HepG2 (cell line): ENCODE data around the gene TMEM223. TPM values are rescaled to one million over a fixed set of nuclear protein-coding genes. Genes with fewer than 3 reads are reported as not detected.

Experiments
- GTF2F1 ChIP-seq: fragments of 150-350 bp; IDR thresholded peaks from 2 replicates; pipeline ENCODE4 v1.6.1; 2014; ENCODE audit warnings: low read length
- HNRNPK ChIP-seq: fragments of 200-400 bp; formaldehyde crosslinking; IDR thresholded peaks from 2 replicates; pipeline ENCODE4 v1.6.1; 2018; ENCODE audit warnings: low read length, low read depth, moderate library complexity, mild to moderate bottlenecking; ENCODE audit not compliant: poor library complexity, severe bottlenecking
- KDM5A ChIP-seq: fragments of 200-600 bp; sonication (generic); IDR thresholded peaks from 2 replicates; pipeline ENCODE4 v1.7.0; 2018; ENCODE audit warnings: antibody characterized with exemption, mild to moderate bottlenecking, low read length, borderline replicate concordance
- KDM5B ChIP-seq: sonication (generic); formaldehyde crosslinking; IDR thresholded peaks from 2 replicates; pipeline ENCODE4 v1.4.0; 2020; ENCODE audit warnings: missing genetic modification reagents, mild to moderate bottlenecking, borderline replicate concordance
- MLLT10 ChIP-seq: sonication (generic); formaldehyde crosslinking; IDR thresholded peaks from 2 replicates; pipeline ENCODE4 v1.4.0; 2020; ENCODE audit warnings: missing genetic modification reagents
- MZF1 ChIP-seq: sonication (generic); formaldehyde crosslinking; IDR thresholded peaks from 2 replicates; pipeline ENCODE4 v1.8.1; 2023; ENCODE audit warnings: mild to moderate bottlenecking, missing genetic modification reagents, borderline replicate concordance
- NR2F1 ChIP-seq, 2 experiments: fragments of 450-650 bp in 1 of 2; formaldehyde crosslinking in 1 of 2; IDR thresholded peaks; 2 replicates each; pipeline versions ENCODE4 v1.5.0 to v1.6.1; 2016 to 2020; ENCODE audit warnings: mild to moderate bottlenecking in 1 of 2, missing compliant biosample characterization in 1 of 2, missing genetic modification reagents in 1 of 2, moderate library complexity in 1 of 2
- POLR2A ChIP-seq, 2 experiments: IDR thresholded peaks; 2 replicates each; pipeline ENCODE4 v1.6.1; 2011; ENCODE audit warnings: low read depth in 2 of 2, low read length in 2 of 2, mild to moderate bottlenecking in 1 of 2, moderate library complexity in 1 of 2; ENCODE audit not compliant: insufficient read depth in 1 of 2
- RARA ChIP-seq: IDR thresholded peaks from 2 replicates; pipeline ENCODE4 v1.6.1; 2016; ENCODE audit warnings: missing genetic modification reagents, missing compliant biosample characterization
- SPEN ChIP-seq: sonication (generic); formaldehyde crosslinking; IDR thresholded peaks from 2 replicates; pipeline ENCODE4 v1.5.1; 2020; ENCODE audit warnings: low read depth, mild to moderate bottlenecking, missing genetic modification reagents
- TEAD2 ChIP-seq: sonication (generic); formaldehyde crosslinking; IDR thresholded peaks from 2 replicates; pipeline ENCODE4 v1.9.0; 2021; ENCODE audit warnings: missing genetic modification reagents
- XRCC5 ChIP-seq: fragments of 200-400 bp; formaldehyde crosslinking; optimal IDR thresholded peaks from 2 replicates; pipeline ENCODE3; 2017; ENCODE audit warnings: mild to moderate bottlenecking, low read length
- YY1 ChIP-seq: IDR thresholded peaks from 2 replicates; pipeline ENCODE4 v1.6.1; 2011; ENCODE audit warnings: low read length, low read depth, moderate library complexity, mild to moderate bottlenecking; ENCODE audit not compliant: insufficient read depth, insufficient replicate concordance
- ZFX ChIP-seq: sonication (generic); formaldehyde crosslinking; IDR thresholded peaks from 2 replicates; pipeline ENCODE4 v1.4.0; 2020; ENCODE audit warnings: mild to moderate bottlenecking, low read depth, missing genetic modification reagents, moderate library complexity
- ZKSCAN1 ChIP-seq: fragments of 150-350 bp; IDR thresholded peaks from 2 replicates; pipeline ENCODE4 v1.6.1; 2014; ENCODE audit warnings: low read length
- polyA plus RNA-seq, 8 experiments: library from polyadenylated mRNA; depleted of rRNA in 3 of 8; stranded (reverse) in 7 of 8; unstranded in 1 of 8; fragments of >200 nt; fragmentation: Illumina TruSeq in 4 of 8; extraction: Trizol in 4 of 8; gene quantifications; 2 replicates each; pipeline versions ENCODE4 v1.2.1 to v1.2.3, GENCODE V29; 2011 to 2016; ENCODE audit warnings: low read depth in 4 of 8, missing spikeins in 1 of 8, mixed read lengths in 1 of 8; ENCODE audit not compliant: insufficient read depth in 1 of 8
- total RNA-seq, 5 experiments: library from RNA; depleted of rRNA; stranded (reverse); fragments of >200 nt; fragmentation: Illumina TruSeq; extraction: Trizol; gene quantifications; 2 replicates each; pipeline ENCODE4 v1.2.3, GENCODE V29; 2016; ENCODE audit warnings: low read depth in 1 of 5
- TF ChIP-seq, protein P1 (sequence below): sonication (generic); formaldehyde crosslinking; IDR thresholded peaks from 2 replicates; pipeline ENCODE4 v1.4.0; 2020; ENCODE audit warnings: missing genetic modification reagents, low read depth, mild to moderate bottlenecking, borderline replicate concordance
- TF ChIP-seq, protein P2 (sequence below): sonication (generic); formaldehyde crosslinking; IDR thresholded peaks from 2 replicates; pipeline ENCODE4 v1.4.0; 2020; ENCODE audit warnings: missing genetic modification reagents
- TF ChIP-seq, protein P3 (sequence below): sonication (generic); IDR thresholded peaks from 2 replicates; pipeline ENCODE4 v1.6.1; 2016; ENCODE audit warnings: low read depth, borderline replicate concordance
- TF ChIP-seq, protein P4 (sequence below): sonication (generic); formaldehyde crosslinking; IDR thresholded peaks from 2 replicates; pipeline ENCODE4 v1.9.0; 2021; ENCODE audit warnings: missing genetic modification reagents, mild to moderate bottlenecking, borderline replicate concordance
- TF ChIP-seq, protein P5 (sequence below): sonication (generic); formaldehyde crosslinking; conservative IDR thresholded peaks from 2 replicates; pipeline ENCODE4 v1.4.0; 2020; ENCODE audit warnings: missing genetic modification reagents
- TF ChIP-seq, protein P6 (sequence below): sonication (generic); formaldehyde crosslinking; IDR thresholded peaks from 2 replicates; pipeline ENCODE4 v1.4.0; 2020; ENCODE audit warnings: missing genetic modification reagents, borderline replicate concordance

Gene TMEM223
- total and polyA plus RNA-seq, 2 of the 13 experiments (the other 11 are each of a cell fraction or from before 2014, with no cell fraction given) = 19.5 to 24.9 TPM

DNA sequence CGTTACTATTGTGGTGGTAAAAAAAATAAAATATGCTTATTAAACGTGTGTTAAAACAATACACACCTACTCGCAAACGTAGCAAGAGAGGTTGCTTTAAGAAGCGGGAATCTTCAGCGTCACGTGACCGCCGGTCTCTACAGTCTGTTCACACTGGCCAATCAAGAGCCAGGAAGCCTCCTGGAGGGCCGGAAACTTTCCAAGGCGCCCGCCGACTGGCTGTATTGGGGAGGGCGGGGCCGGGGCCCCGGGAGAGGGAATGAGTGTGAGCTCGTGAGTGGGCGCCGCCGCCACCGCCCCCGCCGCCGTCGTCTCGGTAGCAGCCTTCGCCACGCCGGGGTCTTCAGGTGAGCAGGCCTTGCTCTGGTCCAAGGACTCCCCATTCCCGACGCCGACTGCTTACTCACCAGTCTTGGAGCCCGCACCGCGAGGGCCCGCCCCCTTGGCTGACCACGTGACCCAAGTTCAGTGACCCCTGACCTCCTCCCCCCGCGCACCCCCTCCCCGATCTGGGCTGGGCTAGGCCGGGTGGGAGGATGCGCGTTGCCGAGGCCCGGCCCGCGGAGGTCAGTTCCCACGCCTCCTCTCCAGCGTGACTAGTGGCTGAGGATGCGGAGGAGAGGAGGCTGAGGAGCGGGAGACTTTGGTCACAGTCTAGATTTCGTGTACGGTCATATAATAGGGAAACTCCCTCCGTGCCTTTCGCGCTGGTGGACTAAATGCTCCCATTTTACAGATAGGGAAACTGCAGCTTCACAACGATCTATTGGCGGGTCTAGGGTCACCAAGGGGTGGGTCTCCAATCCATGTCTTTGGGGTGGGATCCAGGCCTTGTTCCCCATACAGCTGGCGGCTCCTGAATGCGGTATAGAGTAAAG, 20.4 kb downstream of the TMEM223 start, which contains the start of gene TAF6L (continued):
- TF ChIP-seq, protein P1, sequence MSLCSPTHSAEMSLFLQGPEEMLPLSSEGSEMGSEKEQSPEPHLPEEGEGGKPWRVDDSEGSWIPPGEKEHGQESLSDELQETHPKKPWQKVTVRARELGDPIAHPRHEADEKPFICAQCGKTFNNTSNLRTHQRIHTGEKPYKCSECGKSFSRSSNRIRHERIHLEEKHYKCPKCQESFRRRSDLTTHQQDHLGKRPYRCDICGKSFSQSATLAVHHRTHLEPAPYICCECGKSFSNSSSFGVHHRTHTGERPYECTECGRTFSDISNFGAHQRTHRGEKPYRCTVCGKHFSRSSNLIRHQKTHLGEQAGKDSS (CRISPR knock-in tag) = peak; percentile 43; the same call in 1 of the 2 replicates
- TF ChIP-seq, protein P2, sequence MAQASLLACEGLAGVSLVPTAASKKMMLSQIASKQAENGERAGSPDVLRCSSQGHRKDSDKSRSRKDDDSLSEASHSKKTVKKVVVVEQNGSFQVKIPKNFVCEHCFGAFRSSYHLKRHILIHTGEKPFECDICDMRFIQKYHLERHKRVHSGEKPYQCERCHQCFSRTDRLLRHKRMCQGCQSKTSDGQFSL (CRISPR knock-in tag) = peak; percentile 82
- TF ChIP-seq KDM5A (peak; percentile 78; the same call in 1 of the 2 replicates), NR2F1 (CRISPR knock-in tag; IDR thresholded peaks at IDR 0.05) (peak; percentile 96 to 98), RARA (CRISPR knock-in tag) (peak; percentile 42; the same call in 1 of the 2 replicates), KDM5B (CRISPR knock-in tag) (no peak; the same call in 1 of the 2 replicates), MLLT10 (no peak), YY1 (peak; percentile 21), SPEN (CRISPR knock-in tag) (peak; percentile 69), ZFX (CRISPR knock-in tag) (peak; percentile 56), XRCC5 (peak; percentile 58), GTF2F1 (0 out of 2 replicates have a peak, but pooled peaks have one; percentile 44), ZKSCAN1 (0 out of 2 replicates have a peak, but pooled peaks have one; percentile 9), MZF1 (CRISPR knock-in tag) (no peak), HNRNPK (peak; percentile 60), TEAD2 (CRISPR knock-in tag) (peak; percentile 48; the same call in 1 of the 2 replicates), POLR2A (IDR thresholded peaks at IDR 0.05; ENCODE audit: insufficient read depth in 1 of 2, low read depth in 2 of 2, low read length in 2 of 2) (peak; percentile 60 to 88; a peak in 3 of 4 replicates)
- TF ChIP-seq, protein P3, sequence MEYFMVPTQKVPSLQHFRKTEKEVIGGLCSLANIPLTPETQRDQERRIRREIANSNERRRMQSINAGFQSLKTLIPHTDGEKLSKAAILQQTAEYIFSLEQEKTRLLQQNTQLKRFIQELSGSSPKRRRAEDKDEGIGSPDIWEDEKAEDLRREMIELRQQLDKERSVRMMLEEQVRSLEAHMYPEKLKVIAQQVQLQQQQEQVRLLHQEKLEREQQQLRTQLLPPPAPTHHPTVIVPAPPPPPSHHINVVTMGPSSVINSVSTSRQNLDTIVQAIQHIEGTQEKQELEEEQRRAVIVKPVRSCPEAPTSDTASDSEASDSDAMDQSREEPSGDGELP = no peak
- TF ChIP-seq, protein P4, sequence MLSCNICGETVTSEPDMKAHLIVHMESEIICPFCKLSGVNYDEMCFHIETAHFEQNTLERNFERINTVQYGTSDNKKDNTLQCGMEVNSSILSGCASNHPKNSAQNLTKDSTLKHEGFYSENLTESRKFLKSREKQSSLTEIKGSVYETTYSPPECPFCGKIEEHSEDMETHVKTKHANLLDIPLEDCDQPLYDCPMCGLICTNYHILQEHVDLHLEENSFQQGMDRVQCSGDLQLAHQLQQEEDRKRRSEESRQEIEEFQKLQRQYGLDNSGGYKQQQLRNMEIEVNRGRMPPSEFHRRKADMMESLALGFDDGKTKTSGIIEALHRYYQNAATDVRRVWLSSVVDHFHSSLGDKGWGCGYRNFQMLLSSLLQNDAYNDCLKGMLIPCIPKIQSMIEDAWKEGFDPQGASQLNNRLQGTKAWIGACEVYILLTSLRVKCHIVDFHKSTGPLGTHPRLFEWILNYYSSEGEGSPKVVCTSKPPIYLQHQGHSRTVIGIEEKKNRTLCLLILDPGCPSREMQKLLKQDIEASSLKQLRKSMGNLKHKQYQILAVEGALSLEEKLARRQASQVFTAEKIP (CRISPR knock-in tag) = no peak
- TF ChIP-seq, protein P5, sequence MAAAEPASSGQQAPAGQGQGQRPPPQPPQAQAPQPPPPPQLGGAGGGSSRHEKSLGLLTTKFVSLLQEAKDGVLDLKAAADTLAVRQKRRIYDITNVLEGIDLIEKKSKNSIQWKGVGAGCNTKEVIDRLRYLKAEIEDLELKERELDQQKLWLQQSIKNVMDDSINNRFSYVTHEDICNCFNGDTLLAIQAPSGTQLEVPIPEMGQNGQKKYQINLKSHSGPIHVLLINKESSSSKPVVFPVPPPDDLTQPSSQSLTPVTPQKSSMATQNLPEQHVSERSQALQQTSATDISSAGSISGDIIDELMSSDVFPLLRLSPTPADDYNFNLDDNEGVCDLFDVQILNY = no peak
- TF ChIP-seq, protein P6, sequence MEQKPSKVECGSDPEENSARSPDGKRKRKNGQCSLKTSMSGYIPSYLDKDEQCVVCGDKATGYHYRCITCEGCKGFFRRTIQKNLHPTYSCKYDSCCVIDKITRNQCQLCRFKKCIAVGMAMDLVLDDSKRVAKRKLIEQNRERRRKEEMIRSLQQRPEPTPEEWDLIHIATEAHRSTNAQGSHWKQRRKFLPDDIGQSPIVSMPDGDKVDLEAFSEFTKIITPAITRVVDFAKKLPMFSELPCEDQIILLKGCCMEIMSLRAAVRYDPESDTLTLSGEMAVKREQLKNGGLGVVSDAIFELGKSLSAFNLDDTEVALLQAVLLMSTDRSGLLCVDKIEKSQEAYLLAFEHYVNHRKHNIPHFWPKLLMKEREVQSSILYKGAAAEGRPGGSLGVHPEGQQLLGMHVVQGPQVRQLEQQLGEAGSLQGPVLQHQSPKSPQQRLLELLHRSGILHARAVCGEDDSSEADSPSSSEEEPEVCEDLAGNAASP (CRISPR knock-in tag) = peak; percentile 37
